GM13976 (cell line): Measurements from ENCODE around the gene CNGB1.

Source experiments
- DNase-seq: peaks from one replicate; pipeline ENCODE4 v3.0.0; 2012; ENCODE audit warnings: low spot score
- in situ Hi-C: fragments of 300-500 bp; cut with MboI; formaldehyde crosslinking; loops from one replicate; pipeline ENCODE4 v1.12.0; 2022; ENCODE audit warnings: low sequenced_read_pairs, mixed read lengths, inconsistent platforms; ENCODE audit not compliant: unreplicated experiment
- TF ChIP-seq, protein P1 (sequence below): IDR thresholded peaks from 2 replicates; pipeline ENCODE4 v1.5.1; 2012; ENCODE audit warnings: borderline replicate concordance, mild to moderate bottlenecking; ENCODE audit not compliant: insufficient read depth; ENCODE audit errors: extremely low read depth, missing control alignments, control extremely low read depth

The CNGB1 gene

GRCh38 chr16:57960826-57961472, 10.0 kb downstream of the CNGB1 start:
- in situ Hi-C loops = no loop called here
- TF ChIP-seq, protein P1, sequence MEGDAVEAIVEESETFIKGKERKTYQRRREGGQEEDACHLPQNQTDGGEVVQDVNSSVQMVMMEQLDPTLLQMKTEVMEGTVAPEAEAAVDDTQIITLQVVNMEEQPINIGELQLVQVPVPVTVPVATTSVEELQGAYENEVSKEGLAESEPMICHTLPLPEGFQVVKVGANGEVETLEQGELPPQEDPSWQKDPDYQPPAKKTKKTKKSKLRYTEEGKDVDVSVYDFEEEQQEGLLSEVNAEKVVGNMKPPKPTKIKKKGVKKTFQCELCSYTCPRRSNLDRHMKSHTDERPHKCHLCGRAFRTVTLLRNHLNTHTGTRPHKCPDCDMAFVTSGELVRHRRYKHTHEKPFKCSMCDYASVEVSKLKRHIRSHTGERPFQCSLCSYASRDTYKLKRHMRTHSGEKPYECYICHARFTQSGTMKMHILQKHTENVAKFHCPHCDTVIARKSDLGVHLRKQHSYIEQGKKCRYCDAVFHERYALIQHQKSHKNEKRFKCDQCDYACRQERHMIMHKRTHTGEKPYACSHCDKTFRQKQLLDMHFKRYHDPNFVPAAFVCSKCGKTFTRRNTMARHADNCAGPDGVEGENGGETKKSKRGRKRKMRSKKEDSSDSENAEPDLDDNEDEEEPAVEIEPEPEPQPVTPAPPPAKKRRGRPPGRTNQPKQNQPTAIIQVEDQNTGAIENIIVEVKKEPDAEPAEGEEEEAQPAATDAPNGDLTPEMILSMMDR = no peak

DNA sequence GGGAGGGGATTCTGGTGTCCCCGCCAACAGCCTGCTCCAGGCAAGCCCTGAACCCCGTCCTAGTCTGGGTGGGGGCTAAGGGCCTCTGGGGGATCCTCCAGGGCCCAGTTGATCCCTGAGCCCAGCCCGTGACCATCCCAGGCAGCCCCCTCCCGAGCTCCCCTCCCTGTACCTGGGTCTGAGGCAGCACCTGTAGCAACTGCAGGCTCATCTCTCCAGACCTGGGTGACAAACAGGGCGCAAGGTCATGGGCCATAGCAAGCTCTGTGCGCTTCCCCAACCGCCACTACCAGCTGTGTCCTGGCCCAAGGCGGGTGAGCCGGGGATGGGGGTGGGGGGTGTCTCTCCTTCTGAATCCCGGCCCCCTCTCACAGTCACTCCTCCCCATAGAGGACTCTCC, 10.6 kb downstream of the CNGB1 start:
- TF ChIP-seq, protein P1 = no peak
- in situ Hi-C loops = no loop called here
- DNase-seq = no peak

More at GRCh38 chr16:57960826-57961472, 10.0 kb downstream of the CNGB1 start:
- no peak for DNase-seq

GRCh38 chr16:57959804-57960203, 11.1 kb downstream of the CNGB1 start:
- in situ Hi-C loops = no loop called here
- TF ChIP-seq, protein P1 = no peak
- DNase-seq = no peak

- in situ Hi-C loops = no loop called here
- TF ChIP-seq, protein P1 = no peak
- DNase-seq = no peak
Measured at GRCh38 chr16:57959121-57959520, 11.8 kb downstream of the CNGB1 start.

- in situ Hi-C loops = no loop called here
Measured at GRCh38 chr16:57958544-57958943, 12.4 kb downstream of the CNGB1 start.

GRCh38 chr16:57957673-57958392, 13.1 kb downstream of the CNGB1 start:
- no peak for DNase-seq
- in situ Hi-C loops = no loop called here
- TF ChIP-seq, protein P1 = no peak

More at GRCh38 chr16:57958544-57958943, 12.4 kb downstream of the CNGB1 start:
- no peak for DNase-seq
- TF ChIP-seq, protein P1 = no peak
